ENCODE results near the gene OVOL2. TPM values are rescaled to one million over a fixed set of nuclear protein-coding genes. Genes with fewer than 3 reads are reported as not detected.

Gene OVOL2
- total RNA-seq, 1 experiment from 2014 or later, result not detected

DNA sequence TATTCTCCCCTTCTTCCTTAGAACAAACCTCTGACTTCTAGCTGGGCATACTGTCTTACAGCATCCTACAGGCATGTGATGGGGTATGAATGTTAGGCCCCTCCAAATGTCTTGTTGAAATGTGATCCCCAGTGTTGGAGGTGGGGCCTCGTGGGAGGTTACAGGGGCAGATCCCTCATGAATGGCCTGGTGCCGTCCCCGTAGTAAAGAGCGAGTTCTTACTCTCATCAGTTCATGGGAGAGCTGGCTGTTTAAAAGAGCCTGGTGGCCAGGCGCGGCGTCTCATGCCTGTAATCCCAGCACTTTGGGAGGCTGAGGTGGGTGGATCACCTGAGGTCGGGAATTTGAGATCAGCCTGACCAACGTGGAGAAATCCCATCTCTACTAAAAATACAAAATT is 15.5 kb downstream of the OVOL2 start:
- POLR2A ChIA-PET (ENCODE audit: low non-redundant PET), result no interaction called here
- Histone ChIP-seq H3K36me3 (ENCODE audit: insufficient read depth, low read length, poor library complexity, severe bottlenecking) (no peaks in the 10 kb centered on the region), H3K9me3 (ENCODE audit: low read depth, low read length, poor library complexity, severe bottlenecking) (no peaks in the 10 kb centered on the region), H3K27ac (ENCODE audit: low read depth, low read length, poor library complexity, severe bottlenecking) (no peak overlapping the region), H3K4me1 (ENCODE audit: insufficient read depth, low read length, poor library complexity, severe bottlenecking) (no peaks in the 10 kb centered on the region), H3K27me3 (replicated peaks; ENCODE audit: insufficient read depth, low read depth, low read length, poor library complexity) (peaks cover 40% of the 10 kb centered on the region), H3K4me3 (ENCODE audit: low read depth, low read length, poor library complexity, severe bottlenecking) (no peak overlapping the region)
- CTCF ChIA-PET, result no interaction called here
- no TSS peak for BruUV-seq (replicated peaks)
- no peak for DNase-seq (ENCODE audit: low spot score)
- intact Hi-C loops (cut with micrococcal nuclease; ENCODE audit: unreplicated experiment), result no loop called here
- TF ChIP-seq, protein P1, sequence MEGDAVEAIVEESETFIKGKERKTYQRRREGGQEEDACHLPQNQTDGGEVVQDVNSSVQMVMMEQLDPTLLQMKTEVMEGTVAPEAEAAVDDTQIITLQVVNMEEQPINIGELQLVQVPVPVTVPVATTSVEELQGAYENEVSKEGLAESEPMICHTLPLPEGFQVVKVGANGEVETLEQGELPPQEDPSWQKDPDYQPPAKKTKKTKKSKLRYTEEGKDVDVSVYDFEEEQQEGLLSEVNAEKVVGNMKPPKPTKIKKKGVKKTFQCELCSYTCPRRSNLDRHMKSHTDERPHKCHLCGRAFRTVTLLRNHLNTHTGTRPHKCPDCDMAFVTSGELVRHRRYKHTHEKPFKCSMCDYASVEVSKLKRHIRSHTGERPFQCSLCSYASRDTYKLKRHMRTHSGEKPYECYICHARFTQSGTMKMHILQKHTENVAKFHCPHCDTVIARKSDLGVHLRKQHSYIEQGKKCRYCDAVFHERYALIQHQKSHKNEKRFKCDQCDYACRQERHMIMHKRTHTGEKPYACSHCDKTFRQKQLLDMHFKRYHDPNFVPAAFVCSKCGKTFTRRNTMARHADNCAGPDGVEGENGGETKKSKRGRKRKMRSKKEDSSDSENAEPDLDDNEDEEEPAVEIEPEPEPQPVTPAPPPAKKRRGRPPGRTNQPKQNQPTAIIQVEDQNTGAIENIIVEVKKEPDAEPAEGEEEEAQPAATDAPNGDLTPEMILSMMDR (conservative IDR thresholded peaks at IDR 0.05; ENCODE audit: low read depth, low read length), result no peak
- TF ChIP-seq EZH2 (IDR thresholded peaks at IDR 0.05; ENCODE audit: borderline replicate concordance, low read depth, low read length, poor library complexity, severe bottlenecking), result no peak

DNA sequence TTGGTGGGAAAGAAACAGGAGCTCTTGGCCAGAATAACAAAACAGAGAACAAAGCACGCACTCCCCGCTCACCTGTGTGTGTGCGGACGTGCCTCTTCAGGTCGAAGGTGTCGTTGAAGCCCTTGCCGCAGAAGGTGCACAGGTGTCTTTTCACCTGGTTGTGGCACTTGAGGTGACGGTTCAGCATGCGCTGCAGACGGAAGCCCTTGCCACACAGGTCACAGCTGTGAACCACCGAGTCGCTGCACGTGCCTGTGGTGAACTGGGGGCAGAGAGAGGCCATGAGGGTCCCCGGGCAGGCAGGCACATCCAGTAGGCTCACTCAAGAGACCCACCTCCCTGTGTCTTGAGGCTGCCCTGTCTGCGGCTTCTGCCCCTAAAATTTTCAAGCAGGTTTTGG is 16.3 kb downstream of the OVOL2 start:
- no peak for DNase-seq (ENCODE audit: low spot score)
- intact Hi-C loops (cut with micrococcal nuclease; ENCODE audit: unreplicated experiment), result no loop called here
- Histone ChIP-seq H3K36me3 (ENCODE audit: insufficient read depth, low read length, poor library complexity, severe bottlenecking) (no peaks in the 10 kb centered on the region), H3K27ac (ENCODE audit: low read depth, low read length, poor library complexity, severe bottlenecking) (no peak overlapping the region), H3K4me1 (ENCODE audit: insufficient read depth, low read length, poor library complexity, severe bottlenecking) (no peaks in the 10 kb centered on the region), H3K4me3 (ENCODE audit: low read depth, low read length, poor library complexity, severe bottlenecking) (no peak overlapping the region), H3K27me3 (replicated peaks; ENCODE audit: insufficient read depth, low read depth, low read length, poor library complexity) (peaks cover 39% of the 10 kb centered on the region), H3K9me3 (ENCODE audit: low read depth, low read length, poor library complexity, severe bottlenecking) (no peaks in the 10 kb centered on the region)
- ChIA-PET POLR2A (ENCODE audit: low non-redundant PET) (no interaction called here), CTCF (no interaction called here)
- no TSS peak for BruUV-seq (replicated peaks)
- no peak for TF ChIP-seq EZH2 (IDR thresholded peaks at IDR 0.05; ENCODE audit: borderline replicate concordance, low read depth, low read length, poor library complexity, severe bottlenecking)
- TF ChIP-seq, protein P1 (conservative IDR thresholded peaks at IDR 0.05; ENCODE audit: low read depth, low read length), result no peak

DNA sequence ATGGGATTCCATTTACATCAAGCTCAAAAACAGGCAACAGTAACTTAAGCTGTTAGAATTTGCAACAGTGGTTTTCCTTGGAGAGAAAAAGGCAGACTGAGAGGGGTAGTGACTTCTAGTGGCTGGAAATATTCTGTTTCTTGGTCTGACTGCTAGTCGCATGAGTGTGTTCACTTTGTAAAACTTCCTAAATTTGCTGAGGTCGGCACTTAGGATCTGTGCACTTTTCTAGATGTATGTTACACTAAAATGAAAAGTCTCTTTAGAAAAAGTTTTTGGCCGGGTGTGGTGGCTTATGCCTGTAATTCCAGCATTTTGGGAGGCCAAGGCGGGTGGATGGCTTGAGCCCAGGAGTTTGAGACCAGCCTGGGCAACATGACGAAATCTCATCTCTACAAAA is 18.7 kb downstream of the OVOL2 start:
- Histone ChIP-seq H3K36me3 (ENCODE audit: insufficient read depth, low read length, poor library complexity, severe bottlenecking) (no peaks in the 10 kb centered on the region), H3K27me3 (replicated peaks; ENCODE audit: insufficient read depth, low read depth, low read length, poor library complexity) (peaks cover 21% of the 10 kb centered on the region), H3K4me1 (ENCODE audit: insufficient read depth, low read length, poor library complexity, severe bottlenecking) (no peaks in the 10 kb centered on the region), H3K9me3 (ENCODE audit: low read depth, low read length, poor library complexity, severe bottlenecking) (no peaks in the 10 kb centered on the region), H3K4me3 (ENCODE audit: low read depth, low read length, poor library complexity, severe bottlenecking) (no peak overlapping the region), H3K27ac (ENCODE audit: low read depth, low read length, poor library complexity, severe bottlenecking) (no peak overlapping the region)
- no TSS peak for BruUV-seq (replicated peaks)
- intact Hi-C loops (cut with micrococcal nuclease; ENCODE audit: unreplicated experiment), result no loop called here
- ChIA-PET CTCF (no interaction called here), POLR2A (ENCODE audit: low non-redundant PET) (no interaction called here)
- TF ChIP-seq EZH2 (IDR thresholded peaks at IDR 0.05; ENCODE audit: borderline replicate concordance, low read depth, low read length, poor library complexity, severe bottlenecking), result no peak
- TF ChIP-seq, protein P1 (conservative IDR thresholded peaks at IDR 0.05; ENCODE audit: low read depth, low read length), result no peak
- no peak for DNase-seq (ENCODE audit: low spot score)
